Urothelium cell line (cell line): Measurements from ENCODE around the gene GARIN5B.
"Not testable (repeated sequence)": the region's sequence is repeated elsewhere in the genome, so short reads cannot be mapped to it uniquely, and the experiment has no call there.

Experiments
- DNase-seq: peaks from one replicate; pipeline ENCODE4 v3.0.0; 2011; ENCODE audit warnings: low spot score, mixed read lengths
- FAIRE-seq: peaks from 2 replicates; lab custom pipeline; 2011; peaks lifted over from hg19 to GRCh38; lab: Jason Lieb, UNC

The GARIN5B gene

DNA sequence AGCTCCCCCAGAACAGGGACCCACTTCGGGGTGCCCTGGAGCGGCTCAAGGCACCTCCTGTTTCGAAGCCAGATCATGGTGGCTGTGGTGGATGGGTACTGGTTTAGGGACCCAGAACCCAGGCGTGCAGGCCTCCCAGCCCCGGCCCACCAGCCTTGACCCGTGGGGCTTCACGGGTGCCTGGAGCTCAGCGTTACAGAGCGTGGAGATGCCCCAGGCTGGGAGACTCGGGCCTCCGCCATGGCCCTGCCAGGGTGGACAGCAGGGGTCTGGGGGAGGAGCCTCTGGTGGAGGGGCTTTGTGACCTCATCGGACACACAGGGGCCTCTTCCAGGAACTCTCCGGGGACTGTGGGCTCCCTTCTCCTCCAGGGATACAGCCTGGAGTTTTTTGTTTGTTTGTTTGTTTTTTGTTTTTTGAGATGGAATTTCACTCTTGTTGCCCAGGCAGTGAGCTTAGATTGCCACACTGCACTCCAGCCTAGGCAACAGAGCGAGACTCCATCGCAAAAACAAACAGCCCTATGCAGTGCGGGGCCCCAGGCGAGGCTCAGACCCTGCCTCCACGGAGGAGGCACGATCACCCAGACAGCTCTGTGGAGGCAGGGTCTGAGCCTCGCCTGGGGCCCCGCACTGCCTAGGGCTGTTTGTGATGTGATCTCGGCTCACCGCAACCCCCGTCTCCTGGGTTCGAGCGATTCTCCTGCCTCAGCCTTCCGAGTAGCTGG lies at the start of gene GARIN5B:
Gene GARIN5B (minus strand): TSS at position 271 of the 727 bp plus-strand sequence. CDS start 194 bp downstream, at position 77.
- DNase-seq (no peak), FAIRE-seq (no peak)

DNA sequence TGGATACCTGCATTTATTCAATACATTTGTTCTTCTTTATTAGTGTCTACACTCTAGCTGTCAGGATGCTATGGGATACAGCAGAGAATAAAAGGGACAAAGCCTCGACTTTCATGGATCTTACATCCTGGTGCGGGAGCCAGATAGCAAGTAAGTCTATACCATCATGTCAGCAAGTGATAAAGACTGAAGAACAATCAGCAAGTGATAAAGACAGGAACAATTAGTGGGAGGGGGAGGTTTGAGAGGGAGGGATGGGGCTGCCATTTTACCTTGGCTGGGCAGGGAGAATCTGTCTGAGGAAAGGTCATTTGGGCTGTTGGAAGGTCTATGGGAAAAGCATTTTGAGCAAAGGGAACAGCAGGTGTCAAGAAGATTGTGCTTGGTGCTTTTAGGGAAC lies 47.1 kb upstream of the GARIN5B start:
- no peak for FAIRE-seq

GRCh38 chr19:55409179-55409578 lies 46.1 kb upstream of the GARIN5B start:
- DNase-seq, FAIRE-seq: not testable (repeated sequence)

More for the DNA sequence above, 47.1 kb upstream of the GARIN5B start:
- no peak for DNase-seq

- DNase-seq (no peak), FAIRE-seq (no peak)
Measured at GRCh38 chr19:55408533-55408872, 45.4 kb upstream of the GARIN5B start.

DNA sequence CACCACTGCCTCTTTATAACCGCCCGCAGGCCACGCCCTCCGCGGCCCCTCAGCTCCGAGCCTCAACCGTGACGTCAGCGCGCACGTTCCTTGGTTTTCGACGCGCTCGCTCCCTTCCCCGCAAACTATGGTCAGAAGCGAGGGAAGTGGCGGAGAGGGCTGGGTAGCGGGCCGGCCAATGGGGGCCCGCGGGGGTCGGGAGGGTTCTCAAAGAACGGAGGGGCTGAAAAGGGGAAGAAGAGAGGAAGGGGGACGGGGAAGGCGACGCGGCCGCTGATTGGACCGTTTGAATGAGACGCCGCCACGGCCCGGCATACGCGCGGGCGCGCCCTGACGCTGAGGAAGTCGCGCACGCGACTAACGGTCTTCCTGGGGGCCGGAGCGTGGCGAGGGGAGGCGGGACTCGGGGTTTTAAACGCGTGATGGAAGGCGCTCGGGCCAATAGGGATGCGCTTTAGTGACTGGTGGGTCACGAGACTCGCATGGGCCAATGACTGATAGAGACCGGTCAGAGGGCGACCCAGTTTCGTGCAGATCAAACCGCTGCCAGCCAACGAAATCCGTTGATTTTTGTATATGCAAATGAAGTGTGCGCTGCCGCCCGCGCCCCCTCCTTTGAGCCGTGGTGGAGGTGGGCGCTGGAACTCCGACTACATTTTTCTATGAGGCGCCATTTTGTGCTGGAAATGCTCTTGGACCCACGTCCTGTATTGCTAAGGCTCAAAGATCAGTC lies 44.9 kb upstream of the GARIN5B start:
- no peak for FAIRE-seq
- DNase-seq = peak; percentile 98

- not testable (repeated sequence) for FAIRE-seq, DNase-seq
Measured at GRCh38 chr19:55407550-55407799, 44.4 kb upstream of the GARIN5B start, which contains the start of gene UBE2S. UBE2S (minus strand) TSS chr19:55407788; CDS start chr19:55407589, 199 bp downstream.

- no peak for FAIRE-seq
- no peak for DNase-seq
Measured at GRCh38 chr19:55406826-55407549, 43.9 kb upstream of the GARIN5B start.

- no peak for DNase-seq
- FAIRE-seq = no peak
Measured at GRCh38 chr19:55406091-55406825, 43.2 kb upstream of the GARIN5B start.

GRCh38 chr19:55405638-55406037 lies 42.6 kb upstream of the GARIN5B start:
- DNase-seq (no peak), FAIRE-seq (no peak)

- FAIRE-seq (no peak), DNase-seq (no peak)
Measured at GRCh38 chr19:55402509-55402908, 39.4 kb upstream of the GARIN5B start.

DNA sequence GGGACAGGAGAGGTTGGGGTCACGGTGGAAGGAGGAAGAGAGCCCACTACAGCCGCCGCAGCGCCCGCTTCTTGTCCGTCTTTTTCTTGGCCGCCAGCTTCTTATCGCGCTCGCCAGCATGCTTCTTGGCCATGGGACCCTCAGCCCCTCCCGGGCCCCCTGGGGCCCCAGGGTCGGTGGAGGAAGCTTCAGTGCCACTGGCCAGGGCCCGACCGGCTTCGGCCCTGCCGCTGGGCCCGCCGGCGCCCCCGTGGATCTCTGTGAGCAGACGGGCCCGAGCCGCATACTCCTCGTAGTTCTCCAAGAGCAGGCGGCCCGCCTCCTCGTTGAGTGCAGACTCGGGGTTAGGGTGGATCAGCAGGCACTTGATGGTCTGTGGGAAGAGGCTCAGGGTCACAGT lies 38.3 kb upstream of the GARIN5B start:
- not testable (repeated sequence) for FAIRE-seq, DNase-seq

DNA sequence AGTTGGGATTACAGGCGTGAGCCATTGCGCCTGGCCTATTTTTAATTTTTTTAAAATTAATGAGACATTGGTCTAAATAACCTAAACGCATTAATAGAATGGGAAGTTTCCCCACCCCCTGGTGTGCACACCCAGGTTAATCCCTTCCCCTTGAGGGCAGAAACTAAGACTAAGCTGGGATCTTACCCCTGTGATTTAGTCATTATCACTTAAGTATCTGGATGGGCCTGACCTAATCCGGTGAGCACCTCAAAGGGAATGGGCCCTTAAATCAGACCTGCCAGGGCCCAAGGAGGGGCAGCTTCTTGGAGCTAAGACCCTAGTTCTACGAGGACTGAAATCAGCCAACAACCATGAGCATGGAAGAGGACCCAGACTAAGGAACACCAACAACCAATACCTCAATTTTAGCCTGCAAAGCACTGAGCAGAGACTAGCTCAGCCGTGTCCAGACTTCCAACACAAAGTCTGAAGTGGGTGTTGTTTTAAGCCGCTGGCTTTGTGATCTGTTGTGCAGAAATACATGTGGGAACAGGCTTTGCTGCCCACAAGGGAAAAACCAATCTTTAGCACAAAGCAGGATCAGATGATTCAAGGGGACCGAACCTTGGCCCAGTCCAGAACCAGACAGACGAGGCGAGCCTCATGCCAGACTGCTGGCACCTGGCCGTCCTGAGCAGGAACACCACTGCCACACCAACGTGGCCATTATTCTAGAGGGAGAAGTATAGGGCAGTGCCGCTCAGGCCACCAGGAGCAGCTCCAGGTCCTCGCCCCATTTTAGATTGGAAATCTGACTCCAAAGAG lies 37.4 kb upstream of the GARIN5B start:
- FAIRE-seq (no peak), DNase-seq (no peak)

GRCh38 chr19:55398200-55398925 lies 35.3 kb upstream of the GARIN5B start:
- DNase-seq (no peak), FAIRE-seq (no peak)

DNA sequence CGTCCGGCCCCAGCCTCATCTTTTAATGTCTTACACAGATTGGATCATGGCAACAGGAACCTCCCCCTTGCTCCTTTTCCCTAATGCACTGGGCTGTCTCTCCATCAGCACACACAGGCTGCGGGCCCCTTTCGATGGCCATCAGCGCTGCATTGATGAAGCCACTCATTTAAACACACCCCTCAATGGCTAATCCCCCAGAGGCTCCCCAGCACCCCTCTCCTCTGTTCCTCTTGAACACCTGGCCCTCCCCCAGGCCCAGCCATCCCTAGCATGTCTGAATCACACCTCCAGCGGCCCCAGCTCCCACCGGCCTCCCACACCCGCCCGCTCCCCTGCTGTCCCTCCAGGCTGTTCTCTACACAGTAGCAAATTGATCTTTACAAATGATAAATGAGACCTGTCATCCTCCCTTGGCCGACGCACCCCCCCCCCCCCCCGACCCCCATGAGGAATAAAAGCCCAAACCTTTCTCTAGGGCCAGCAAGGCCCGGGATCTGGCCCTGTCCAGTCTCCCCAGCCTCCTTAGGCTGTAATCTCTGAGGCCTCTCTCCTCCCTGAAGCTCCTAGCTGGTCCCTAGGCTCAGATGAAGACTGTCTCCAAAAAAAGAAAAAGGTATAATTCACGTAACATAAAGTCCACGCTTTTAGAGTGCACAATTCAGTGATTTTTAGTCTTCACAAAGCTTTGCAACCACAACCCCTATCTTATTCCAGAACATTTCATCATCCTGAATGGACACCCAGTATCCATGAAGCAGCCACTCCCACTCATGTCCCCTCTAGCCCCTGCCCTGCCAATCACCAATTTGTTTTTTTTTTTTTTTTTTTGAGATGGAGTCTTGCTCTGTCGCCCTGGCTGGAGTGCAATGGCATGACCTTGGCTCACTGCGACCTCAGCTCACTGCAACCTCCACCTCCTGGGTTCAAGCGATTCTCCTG lies 30.0 kb upstream of the GARIN5B start:
- FAIRE-seq (no peak), DNase-seq (no peak)

- DNase-seq (no peak), FAIRE-seq (no peak)
Measured at GRCh38 chr19:55391702-55392615, 28.9 kb upstream of the GARIN5B start.

GRCh38 chr19:55391191-55391670 lies 28.2 kb upstream of the GARIN5B start:
- DNase-seq = no peak

DNA sequence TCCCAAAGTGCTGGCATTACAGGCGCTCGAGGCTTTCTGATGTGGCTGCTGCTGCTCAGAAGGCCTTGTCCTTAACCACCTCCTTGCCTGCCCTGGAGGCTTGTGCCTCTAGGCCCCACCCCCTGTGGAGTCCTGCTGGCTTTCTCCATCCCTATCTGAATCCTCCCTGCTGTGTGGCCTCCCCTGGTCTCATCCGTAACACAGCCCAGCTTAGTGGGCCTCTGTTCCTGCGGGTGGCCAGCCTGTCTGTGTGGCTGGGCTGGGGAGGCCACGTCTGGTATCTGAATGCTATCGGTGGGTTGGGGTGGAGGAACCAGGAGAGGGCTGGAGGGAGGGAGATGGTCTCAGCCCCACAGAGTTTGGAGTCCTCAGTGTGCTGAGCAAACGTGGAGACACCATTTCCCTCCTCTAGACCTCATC lies 27.4 kb upstream of the GARIN5B start:
- FAIRE-seq (no peak), DNase-seq (no peak)

More at GRCh38 chr19:55391191-55391670, 28.2 kb upstream of the GARIN5B start:
- FAIRE-seq = no peak
